GM12874 (cell line): ENCODE data around the gene ARSG.

ENCODE experiments used
- CTCF ChIP-seq: IDR thresholded peaks from 2 replicates; pipeline ENCODE4 v1.5.1; 2011; ENCODE audit warnings: low read depth, mild to moderate bottlenecking, control low read depth, low read length, moderate library complexity; ENCODE audit not compliant: insufficient read depth

ARSG gene

GRCh38 chr17:68255731-68256538 lies 35.4 kb upstream of the ARSG start:
- TF ChIP-seq CTCF: no peak

- no peak for TF ChIP-seq CTCF
These were observed 33.4 kb upstream of the ARSG start for GRCh38 chr17:68257934-68258333.

GRCh38 chr17:68260051-68260762 lies 31.1 kb upstream of the ARSG start:
- TF ChIP-seq CTCF: no peak

- peak; percentile 39; the same call in 1 of the 2 replicates for TF ChIP-seq CTCF
These were observed 28.1 kb upstream of the ARSG start for GRCh38 chr17:68263101-68263681.

GRCh38 chr17:68273722-68274121 lies 17.6 kb upstream of the ARSG start:
- TF ChIP-seq CTCF: no peak

GRCh38 chr17:68277807-68278206 lies 13.5 kb upstream of the ARSG start:
- no peak for TF ChIP-seq CTCF

GRCh38 chr17:68288375-68288774 lies 2.9 kb upstream of the ARSG start:
- TF ChIP-seq CTCF: no peak
